HEK293 (cell line): ENCODE data around the gene PRKG1.

ENCODE experiments used
- CTCF ChIA-PET: fragments of 350-600 bp; formaldehyde crosslinking; extraction: SDS; loops from one replicate; lab custom pipeline; 2021; ENCODE audit warnings: antibody characterized with exemption; lab: Yijun Ruan, JAX
- POLR2A ChIA-PET: fragments of 300-600 bp; formaldehyde crosslinking; extraction: SDS; loops from one replicate; lab custom pipeline; 2020; ENCODE audit warnings: antibody characterized with exemption, inconsistent platforms; lab: Yijun Ruan, JAX
- H3K27ac ChIP-seq: fragments of 200-500 bp; sonication (Bioruptor generic); 2 replicates; pipeline ENCODE4 v1.5.1; 2014; ENCODE audit warnings: low read depth, low read length, control low read depth, inconsistent platforms; ENCODE audit errors: extremely low read depth
- H3K36me3 ChIP-seq, 2 experiments: fragments of 200-500 bp in 1 of 2; sonication (Bioruptor generic) in 1 of 2; 1 replicate in 1 of 2; 2 replicates in 1 of 2; pipeline ENCODE4 v1.5.1; 2014 to 2017; ENCODE audit warnings: inconsistent platforms in 2 of 2, low read length in 2 of 2; ENCODE audit not compliant: control insufficient read depth in 2 of 2, insufficient read depth in 1 of 2
- H3K4me1 ChIP-seq: fragments of 200-500 bp; sonication (Bioruptor generic); 2 replicates; pipeline ENCODE4 v1.5.1; 2014; ENCODE audit warnings: mild to moderate bottlenecking, low read length, inconsistent platforms; ENCODE audit not compliant: control insufficient read depth, insufficient read depth
- H3K4me3 ChIP-seq: 2 replicates; pipeline ENCODE4 v1.5.1; 2011; ENCODE audit warnings: low read depth, mild to moderate bottlenecking, control low read depth, low read length, moderate library complexity
- H3K9me3 ChIP-seq: fragments of 200-500 bp; sonication (Bioruptor generic); 2 replicates; pipeline ENCODE4 v1.5.1; 2014; ENCODE audit warnings: low read depth, low read length, inconsistent platforms; ENCODE audit not compliant: control insufficient read depth, insufficient read depth
- BCL6B ChIP-seq: fragments of 450-650 bp; formaldehyde crosslinking; IDR thresholded peaks from 2 replicates; pipeline ENCODE4 v1.5.1; 2017; ENCODE audit warnings: missing biosample characterization, missing genetic modification characterization
- HOXA7 ChIP-seq: sonication (generic); formaldehyde crosslinking; IDR thresholded peaks from 2 replicates; pipeline ENCODE4 v1.8.1; 2022; ENCODE audit warnings: missing genetic modification reagents, borderline replicate concordance
- KLF17 ChIP-seq: fragments of 450-650 bp; formaldehyde crosslinking; IDR thresholded peaks from 2 replicates; pipeline ENCODE4 v1.5.1; 2016; ENCODE audit warnings: missing biosample characterization, missing genetic modification characterization
- PRDM6 ChIP-seq: fragments of 450-650 bp; formaldehyde crosslinking; IDR thresholded peaks from 2 replicates; pipeline ENCODE4 v1.5.1; 2017; ENCODE audit warnings: missing biosample characterization, missing genetic modification characterization
- SP2 ChIP-seq: fragments of 450-650 bp; formaldehyde crosslinking; IDR thresholded peaks from 2 replicates; pipeline ENCODE4 v1.5.1; 2016; ENCODE audit warnings: missing biosample characterization, missing genetic modification characterization
- SP7 ChIP-seq: fragments of 450-650 bp; formaldehyde crosslinking; IDR thresholded peaks from 2 replicates; pipeline ENCODE4 v1.5.1; 2016; ENCODE audit warnings: missing biosample characterization, missing genetic modification characterization
- TCF7L2 ChIP-seq: IDR thresholded peaks from 2 replicates; pipeline ENCODE4 v1.6.1; 2011; ENCODE audit warnings: low read depth, mild to moderate bottlenecking, inconsistent platforms, low read length, moderate library complexity, borderline replicate concordance
- YY1 ChIP-seq: fragments of 450-650 bp; formaldehyde crosslinking; IDR thresholded peaks from 2 replicates; pipeline ENCODE4 v1.5.1; 2018; ENCODE audit warnings: missing biosample characterization, missing genetic modification characterization
- ZFHX2 ChIP-seq: fragments of 450-650 bp; formaldehyde crosslinking; conservative IDR thresholded peaks from 2 replicates; pipeline ENCODE4 v1.5.1; 2016; ENCODE audit warnings: missing biosample characterization, missing genetic modification characterization
- ZFP69B ChIP-seq: fragments of 450-650 bp; formaldehyde crosslinking; IDR thresholded peaks from 2 replicates; pipeline ENCODE4 v1.5.1; 2016; ENCODE audit warnings: missing biosample characterization, missing genetic modification characterization
- ZIC2 ChIP-seq: fragments of 450-650 bp; formaldehyde crosslinking; IDR thresholded peaks from 2 replicates; pipeline ENCODE4 v1.5.1; 2016; ENCODE audit warnings: missing biosample characterization, missing genetic modification characterization
- ZNF16 ChIP-seq: fragments of 450-650 bp; formaldehyde crosslinking; IDR thresholded peaks from 2 replicates; pipeline ENCODE4 v1.5.1; 2016; ENCODE audit warnings: low read depth, missing biosample characterization, missing genetic modification characterization
- ZNF175 ChIP-seq: fragments of 450-650 bp; formaldehyde crosslinking; IDR thresholded peaks from 2 replicates; pipeline ENCODE4 v1.5.1; 2016; ENCODE audit warnings: missing biosample characterization, missing genetic modification characterization
- ZNF202 ChIP-seq: fragments of 450-650 bp; formaldehyde crosslinking; IDR thresholded peaks from 2 replicates; pipeline ENCODE4 v1.5.1; 2016; ENCODE audit warnings: missing biosample characterization, missing genetic modification characterization, borderline replicate concordance
- ZNF335 ChIP-seq: fragments of 450-650 bp; formaldehyde crosslinking; conservative IDR thresholded peaks from 2 replicates; pipeline ENCODE4 v1.5.1; 2016; ENCODE audit warnings: missing biosample characterization, missing genetic modification characterization
- ZNF341 ChIP-seq: fragments of 450-650 bp; formaldehyde crosslinking; IDR thresholded peaks from 2 replicates; pipeline ENCODE4; 2016; ENCODE audit warnings: low read depth, missing biosample characterization, missing genetic modification characterization
- ZNF394 ChIP-seq: fragments of 450-650 bp; formaldehyde crosslinking; IDR thresholded peaks from 2 replicates; pipeline ENCODE4 v1.5.1; 2016; ENCODE audit warnings: missing biosample characterization, missing genetic modification characterization, mild to moderate bottlenecking, moderate library complexity, borderline replicate concordance
- ZNF433 ChIP-seq: fragments of 450-650 bp; formaldehyde crosslinking; IDR thresholded peaks from 2 replicates; pipeline ENCODE4 v1.5.1; 2016; ENCODE audit warnings: missing biosample characterization, missing genetic modification characterization, low read depth
- ZNF473 ChIP-seq: fragments of 450-650 bp; formaldehyde crosslinking; IDR thresholded peaks from 2 replicates; pipeline ENCODE4 v1.5.1; 2017; ENCODE audit warnings: missing biosample characterization, missing genetic modification characterization
- ZNF580 ChIP-seq: fragments of 450-650 bp; formaldehyde crosslinking; IDR thresholded peaks from 2 replicates; pipeline ENCODE4 v1.5.1; 2016; ENCODE audit warnings: missing biosample characterization, missing genetic modification characterization
- ZNF629 ChIP-seq: fragments of 450-650 bp; formaldehyde crosslinking; IDR thresholded peaks from 2 replicates; pipeline ENCODE4 v1.5.1; 2017; ENCODE audit warnings: missing biosample characterization, missing genetic modification characterization
- ZNF768 ChIP-seq: fragments of 450-650 bp; formaldehyde crosslinking; IDR thresholded peaks from 2 replicates; pipeline ENCODE4 v1.5.1; 2018; ENCODE audit warnings: missing biosample characterization, mild to moderate bottlenecking, missing genetic modification characterization
- ZNF776 ChIP-seq: fragments of 450-650 bp; formaldehyde crosslinking; IDR thresholded peaks from 2 replicates; pipeline ENCODE4 v1.5.0; 2017; ENCODE audit warnings: missing biosample characterization, missing genetic modification characterization, borderline replicate concordance
- ZNF777 ChIP-seq: fragments of 450-650 bp; formaldehyde crosslinking; IDR thresholded peaks from 2 replicates; pipeline ENCODE4 v1.5.1; 2017; ENCODE audit warnings: missing biosample characterization, missing genetic modification characterization, borderline replicate concordance
- TF ChIP-seq, protein P1 (sequence below): fragments of 450-650 bp; formaldehyde crosslinking; conservative IDR thresholded peaks from 2 replicates; pipeline ENCODE4 v1.5.1; 2016; ENCODE audit warnings: low read depth, missing biosample characterization, missing genetic modification characterization
- TF ChIP-seq, protein P2 (sequence below): fragments of 450-650 bp; formaldehyde crosslinking; IDR thresholded peaks from 2 replicates; pipeline ENCODE4 v1.5.1; 2016; ENCODE audit warnings: missing biosample characterization, missing genetic modification characterization
- TF ChIP-seq, protein P3 (sequence below): fragments of 450-650 bp; formaldehyde crosslinking; IDR thresholded peaks from 2 replicates; pipeline ENCODE4 v1.5.1; 2016; ENCODE audit warnings: missing biosample characterization, missing genetic modification characterization

Gene PRKG1

GRCh38 chr10:52030051-52030790 is 955.9 kb downstream of the PRKG1 start:
- no peaks in the 10 kb centered on the region for H3K36me3 ChIP-seq

DNA sequence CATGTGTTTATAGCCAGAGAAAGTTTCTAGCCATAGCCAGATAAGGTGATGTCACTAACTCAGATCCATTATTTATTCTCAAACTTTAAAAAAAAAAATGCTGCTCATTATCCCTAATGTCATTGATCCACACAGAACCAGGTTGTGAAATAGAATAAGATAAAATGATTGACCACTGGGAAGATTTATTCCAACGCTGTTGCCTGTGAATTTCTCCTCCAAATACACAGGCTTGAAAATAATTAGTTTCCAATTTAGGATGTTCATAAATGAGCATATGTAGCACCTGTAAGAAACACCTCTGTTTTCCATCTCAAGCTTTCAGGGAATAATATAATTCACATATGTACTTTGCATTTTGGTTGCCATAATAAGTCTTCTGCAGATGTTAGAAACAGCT is 956.7 kb downstream of the PRKG1 start:
- Histone ChIP-seq H3K4me1 (no peaks in the 10 kb centered on the region), H3K36me3 (no peaks in the 10 kb centered on the region), H3K27ac (no peak overlapping the region), H3K9me3 (no peaks in the 10 kb centered on the region), H3K4me3 (no peak overlapping the region)
- ChIA-PET CTCF (interaction anchor here (0.6 kb wide), 1 partner anchor 26 kb away, joined by 3 read pairs; no protein-coding TSS in a partner anchor), POLR2A (no interaction called here)
- no peak for TF ChIP-seq ZNF433 (tag by site-specific recombination)
- no peak for TF ChIP-seq ZNF629
- TF ChIP-seq ZFHX2 (tag by site-specific recombination) = no peak
- no peak for TF ChIP-seq SP7 (tag by site-specific recombination)
- no peak for TF ChIP-seq PRDM6 (tag by site-specific recombination)
- TF ChIP-seq, protein P1, sequence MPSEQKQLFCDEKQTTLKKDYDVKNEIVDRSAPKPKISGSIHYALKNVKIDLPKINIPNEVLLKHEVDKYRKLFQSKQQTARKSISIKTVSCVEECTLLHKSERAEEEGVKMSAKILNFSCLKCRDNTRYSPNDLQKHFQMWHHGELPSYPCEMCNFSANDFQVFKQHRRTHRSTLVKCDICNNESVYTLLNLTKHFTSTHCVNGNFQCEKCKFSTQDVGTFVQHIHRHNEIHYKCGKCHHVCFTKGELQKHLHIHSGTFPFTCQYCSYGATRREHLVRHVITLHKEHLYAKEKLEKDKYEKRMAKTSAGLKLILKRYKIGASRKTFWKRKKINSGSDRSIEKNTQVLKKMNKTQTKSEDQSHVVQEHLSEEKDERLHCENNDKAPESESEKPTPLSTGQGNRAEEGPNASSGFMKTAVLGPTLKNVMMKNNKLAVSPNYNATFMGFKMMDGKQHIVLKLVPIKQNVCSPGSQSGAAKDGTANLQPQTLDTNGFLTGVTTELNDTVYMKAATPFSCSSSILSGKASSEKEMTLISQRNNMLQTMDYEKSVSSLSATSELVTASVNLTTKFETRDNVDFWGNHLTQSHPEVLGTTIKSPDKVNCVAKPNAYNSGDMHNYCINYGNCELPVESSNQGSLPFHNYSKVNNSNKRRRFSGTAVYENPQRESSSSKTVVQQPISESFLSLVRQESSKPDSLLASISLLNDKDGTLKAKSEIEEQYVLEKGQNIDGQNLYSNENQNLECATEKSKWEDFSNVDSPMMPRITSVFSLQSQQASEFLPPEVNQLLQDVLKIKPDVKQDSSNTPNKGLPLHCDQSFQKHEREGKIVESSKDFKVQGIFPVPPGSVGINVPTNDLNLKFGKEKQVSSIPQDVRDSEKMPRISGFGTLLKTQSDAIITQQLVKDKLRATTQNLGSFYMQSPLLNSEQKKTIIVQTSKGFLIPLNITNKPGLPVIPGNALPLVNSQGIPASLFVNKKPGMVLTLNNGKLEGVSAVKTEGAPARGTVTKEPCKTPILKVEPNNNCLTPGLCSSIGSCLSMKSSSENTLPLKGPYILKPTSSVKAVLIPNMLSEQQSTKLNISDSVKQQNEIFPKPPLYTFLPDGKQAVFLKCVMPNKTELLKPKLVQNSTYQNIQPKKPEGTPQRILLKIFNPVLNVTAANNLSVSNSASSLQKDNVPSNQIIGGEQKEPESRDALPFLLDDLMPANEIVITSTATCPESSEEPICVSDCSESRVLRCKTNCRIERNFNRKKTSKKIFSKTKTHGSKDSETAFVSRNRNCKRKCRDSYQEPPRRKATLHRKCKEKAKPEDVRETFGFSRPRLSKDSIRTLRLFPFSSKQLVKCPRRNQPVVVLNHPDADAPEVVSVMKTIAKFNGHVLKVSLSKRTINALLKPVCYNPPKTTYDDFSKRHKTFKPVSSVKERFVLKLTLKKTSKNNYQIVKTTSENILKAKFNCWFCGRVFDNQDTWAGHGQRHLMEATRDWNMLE (tag by site-specific recombination) = no peak
- TF ChIP-seq ZNF768 (tag by site-specific recombination) = no peak
- TF ChIP-seq ZNF341 (tag by site-specific recombination) = no peak

More at GRCh38 chr10:52030051-52030790, 955.9 kb downstream of the PRKG1 start:
- no peaks in the 10 kb centered on the region for H3K4me1 ChIP-seq
- H3K9me3 ChIP-seq = no peaks in the 10 kb centered on the region
- no peak overlapping the region for H3K27ac ChIP-seq
- CTCF ChIA-PET = no interaction called here
- no peak overlapping the region for H3K4me3 ChIP-seq
- POLR2A ChIA-PET = no interaction called here
- TF ChIP-seq TCF7L2 (no peak), ZNF175 (tag by site-specific recombination) (no peak), SP2 (tag by site-specific recombination) (no peak), BCL6B (tag by site-specific recombination) (no peak), ZNF777 (no peak), ZNF776 (no peak), ZNF335 (tag by site-specific recombination) (no peak), ZFP69B (tag by site-specific recombination) (no peak), KLF17 (no peak), ZIC2 (tag by site-specific recombination) (no peak), ZNF473 (tag by site-specific recombination) (no peak), HOXA7 (CRISPR knock-in tag) (no peak), ZNF202 (no peak), ZNF394 (tag by site-specific recombination) (no peak), ZNF580 (tag by site-specific recombination) (no peak), YY1 (tag by site-specific recombination) (no peak), ZNF16 (tag by site-specific recombination) (no peak)
- TF ChIP-seq, protein P2, sequence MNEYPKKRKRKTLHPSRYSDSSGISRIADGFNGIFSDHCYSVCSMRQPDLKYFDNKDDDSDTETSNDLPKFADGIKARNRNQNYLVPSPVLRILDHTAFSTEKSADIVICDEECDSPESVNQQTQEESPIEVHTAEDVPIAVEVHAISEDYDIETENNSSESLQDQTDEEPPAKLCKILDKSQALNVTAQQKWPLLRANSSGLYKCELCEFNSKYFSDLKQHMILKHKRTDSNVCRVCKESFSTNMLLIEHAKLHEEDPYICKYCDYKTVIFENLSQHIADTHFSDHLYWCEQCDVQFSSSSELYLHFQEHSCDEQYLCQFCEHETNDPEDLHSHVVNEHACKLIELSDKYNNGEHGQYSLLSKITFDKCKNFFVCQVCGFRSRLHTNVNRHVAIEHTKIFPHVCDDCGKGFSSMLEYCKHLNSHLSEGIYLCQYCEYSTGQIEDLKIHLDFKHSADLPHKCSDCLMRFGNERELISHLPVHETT = no peak
- TF ChIP-seq, protein P3, sequence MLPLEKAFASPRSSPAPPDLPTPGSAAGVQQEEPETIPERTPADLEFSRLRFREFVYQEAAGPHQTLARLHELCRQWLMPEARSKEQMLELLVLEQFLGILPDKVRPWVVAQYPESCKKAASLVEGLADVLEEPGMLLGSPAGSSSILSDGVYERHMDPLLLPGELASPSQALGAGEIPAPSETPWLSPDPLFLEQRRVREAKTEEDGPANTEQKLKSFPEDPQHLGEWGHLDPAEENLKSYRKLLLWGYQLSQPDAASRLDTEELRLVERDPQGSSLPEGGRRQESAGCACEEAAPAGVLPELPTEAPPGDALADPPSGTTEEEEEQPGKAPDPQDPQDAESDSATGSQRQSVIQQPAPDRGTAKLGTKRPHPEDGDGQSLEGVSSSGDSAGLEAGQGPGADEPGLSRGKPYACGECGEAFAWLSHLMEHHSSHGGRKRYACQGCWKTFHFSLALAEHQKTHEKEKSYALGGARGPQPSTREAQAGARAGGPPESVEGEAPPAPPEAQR = no peak
- TF ChIP-seq, all 188 proteins: peak for 0
